HepG2 (cell line): ENCODE measurements around the gene RPL35. TPM values are rescaled to one million over a fixed set of nuclear protein-coding genes. Genes with fewer than 3 reads are reported as not detected.
A peak's percentile ranks its signal among the peaks of the same experiment; 100 is the strongest.

Experiments used
- FLYWCH1 ChIP-seq: sonication (generic); formaldehyde crosslinking; IDR thresholded peaks from 2 replicates; pipeline ENCODE4 v1.8.1; 2023; ENCODE audit warnings: mild to moderate bottlenecking, missing genetic modification reagents
- NR2F6 ChIP-seq, 2 experiments: IDR thresholded peaks; 2 replicates each; pipeline ENCODE4 v1.6.1; 2016; ENCODE audit warnings: antibody characterized with exemption in 1 of 2, mild to moderate bottlenecking in 1 of 2
- ZBTB7A ChIP-seq: sonication (generic); formaldehyde crosslinking; IDR thresholded peaks from 2 replicates; pipeline ENCODE4 v1.8.0; 2022; ENCODE audit warnings: mild to moderate bottlenecking, missing genetic modification reagents
- ZNF274 ChIP-seq: sonication (generic); formaldehyde crosslinking; IDR thresholded peaks from 2 replicates; pipeline ENCODE4 v1.5.1; 2020; ENCODE audit warnings: mild to moderate bottlenecking, missing genetic modification reagents
- ZNF616 ChIP-seq: sonication (generic); formaldehyde crosslinking; IDR thresholded peaks from 2 replicates; pipeline ENCODE4 v1.5.0; 2020; ENCODE audit warnings: low read depth, mild to moderate bottlenecking, missing genetic modification reagents
- ZNF839 ChIP-seq: sonication (generic); formaldehyde crosslinking; IDR thresholded peaks from 2 replicates; pipeline ENCODE4 v1.4.0; 2020; ENCODE audit warnings: missing genetic modification reagents, mild to moderate bottlenecking, borderline replicate concordance
- polyA plus RNA-seq, 8 experiments: library from polyadenylated mRNA; depleted of rRNA in 3 of 8; stranded (reverse) in 7 of 8; unstranded in 1 of 8; fragments of >200 nt; fragmentation: Illumina TruSeq in 4 of 8; extraction: Trizol in 4 of 8; gene quantifications; 2 replicates each; pipeline versions ENCODE4 v1.2.1 to v1.2.3, GENCODE V29; 2011 to 2016; ENCODE audit warnings: low read depth in 4 of 8, missing spikeins in 1 of 8, mixed read lengths in 1 of 8; ENCODE audit not compliant: insufficient read depth in 1 of 8
- total RNA-seq, 5 experiments: library from RNA; depleted of rRNA; stranded (reverse); fragments of >200 nt; fragmentation: Illumina TruSeq; extraction: Trizol; gene quantifications; 2 replicates each; pipeline ENCODE4 v1.2.3, GENCODE V29; 2016; ENCODE audit warnings: low read depth in 1 of 5
- TF ChIP-seq, protein P1 (sequence below): sonication (generic); formaldehyde crosslinking; IDR thresholded peaks from 2 replicates; pipeline ENCODE4 v1.5.1; 2020; ENCODE audit warnings: mild to moderate bottlenecking, missing genetic modification reagents, borderline replicate concordance
- TF ChIP-seq, protein P2 (sequence below): sonication (generic); formaldehyde crosslinking; IDR thresholded peaks from 2 replicates; pipeline ENCODE4 v1.5.0; 2020; ENCODE audit warnings: missing genetic modification reagents
- TF ChIP-seq, protein P3 (sequence below): sonication (generic); formaldehyde crosslinking; IDR thresholded peaks from 2 replicates; pipeline ENCODE4 v1.4.0; 2020; ENCODE audit warnings: missing genetic modification reagents, mild to moderate bottlenecking, borderline replicate concordance
- TF ChIP-seq, protein P4 (sequence below): sonication (generic); formaldehyde crosslinking; IDR thresholded peaks from 2 replicates; pipeline ENCODE4 v1.5.0; 2020; ENCODE audit warnings: mild to moderate bottlenecking, missing genetic modification reagents
- TF ChIP-seq, protein P5 (sequence below): sonication (generic); formaldehyde crosslinking; IDR thresholded peaks from 2 replicates; pipeline ENCODE4 v1.4.0; 2020; ENCODE audit warnings: missing genetic modification reagents
- TF ChIP-seq, protein P6 (sequence below): sonication (generic); formaldehyde crosslinking; IDR thresholded peaks from 2 replicates; pipeline ENCODE4 v1.9.0; 2021; ENCODE audit warnings: missing genetic modification reagents, borderline replicate concordance
- TF ChIP-seq, protein P7 (sequence below): IDR thresholded peaks from 2 replicates; pipeline ENCODE4 v1.6.1; 2012; ENCODE audit warnings: inconsistent platforms

The RPL35 gene
- total and polyA plus RNA-seq, 2 of the 13 experiments (the other 11 are each of a cell fraction or from before 2014, with no cell fraction given) = 2,153 to 2,935 TPM

DNA sequence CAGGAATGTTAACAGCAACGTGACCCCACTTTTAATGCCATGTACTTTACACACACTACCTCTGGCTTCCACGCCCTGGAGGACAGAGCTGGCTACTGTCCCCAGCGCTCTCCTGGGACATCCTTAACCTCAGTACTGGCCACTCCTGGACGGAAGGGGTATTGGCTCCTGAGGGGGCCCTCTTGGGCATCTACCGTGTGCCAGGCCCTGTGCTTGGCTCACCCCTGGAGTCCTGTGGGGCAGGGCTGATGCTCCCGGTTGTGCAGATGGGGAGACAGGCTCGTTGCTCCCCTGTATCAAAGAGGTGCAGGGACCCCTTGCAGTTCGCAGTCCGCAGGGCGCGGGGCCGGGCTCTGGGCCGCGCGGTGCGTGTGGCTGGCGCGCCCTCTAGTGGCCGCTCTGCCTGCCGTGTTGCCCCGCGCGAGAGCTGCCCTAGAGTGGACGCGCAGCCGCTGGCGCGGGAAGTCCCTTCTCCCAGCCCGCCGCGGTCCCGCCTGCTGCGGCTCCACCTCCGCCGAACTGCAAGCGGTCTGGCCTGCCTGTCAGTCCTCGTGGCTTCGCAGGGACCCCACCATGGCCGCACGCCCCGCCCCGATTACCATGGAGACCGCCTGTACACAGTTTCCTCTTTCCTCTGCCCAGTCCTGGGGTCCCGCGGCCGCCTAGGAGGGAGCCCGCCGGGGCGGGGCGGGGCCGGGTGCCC lies 8.8 kb downstream of the RPL35 start, which contains the start of gene WDR38 (continued):
- TF ChIP-seq, protein P1, sequence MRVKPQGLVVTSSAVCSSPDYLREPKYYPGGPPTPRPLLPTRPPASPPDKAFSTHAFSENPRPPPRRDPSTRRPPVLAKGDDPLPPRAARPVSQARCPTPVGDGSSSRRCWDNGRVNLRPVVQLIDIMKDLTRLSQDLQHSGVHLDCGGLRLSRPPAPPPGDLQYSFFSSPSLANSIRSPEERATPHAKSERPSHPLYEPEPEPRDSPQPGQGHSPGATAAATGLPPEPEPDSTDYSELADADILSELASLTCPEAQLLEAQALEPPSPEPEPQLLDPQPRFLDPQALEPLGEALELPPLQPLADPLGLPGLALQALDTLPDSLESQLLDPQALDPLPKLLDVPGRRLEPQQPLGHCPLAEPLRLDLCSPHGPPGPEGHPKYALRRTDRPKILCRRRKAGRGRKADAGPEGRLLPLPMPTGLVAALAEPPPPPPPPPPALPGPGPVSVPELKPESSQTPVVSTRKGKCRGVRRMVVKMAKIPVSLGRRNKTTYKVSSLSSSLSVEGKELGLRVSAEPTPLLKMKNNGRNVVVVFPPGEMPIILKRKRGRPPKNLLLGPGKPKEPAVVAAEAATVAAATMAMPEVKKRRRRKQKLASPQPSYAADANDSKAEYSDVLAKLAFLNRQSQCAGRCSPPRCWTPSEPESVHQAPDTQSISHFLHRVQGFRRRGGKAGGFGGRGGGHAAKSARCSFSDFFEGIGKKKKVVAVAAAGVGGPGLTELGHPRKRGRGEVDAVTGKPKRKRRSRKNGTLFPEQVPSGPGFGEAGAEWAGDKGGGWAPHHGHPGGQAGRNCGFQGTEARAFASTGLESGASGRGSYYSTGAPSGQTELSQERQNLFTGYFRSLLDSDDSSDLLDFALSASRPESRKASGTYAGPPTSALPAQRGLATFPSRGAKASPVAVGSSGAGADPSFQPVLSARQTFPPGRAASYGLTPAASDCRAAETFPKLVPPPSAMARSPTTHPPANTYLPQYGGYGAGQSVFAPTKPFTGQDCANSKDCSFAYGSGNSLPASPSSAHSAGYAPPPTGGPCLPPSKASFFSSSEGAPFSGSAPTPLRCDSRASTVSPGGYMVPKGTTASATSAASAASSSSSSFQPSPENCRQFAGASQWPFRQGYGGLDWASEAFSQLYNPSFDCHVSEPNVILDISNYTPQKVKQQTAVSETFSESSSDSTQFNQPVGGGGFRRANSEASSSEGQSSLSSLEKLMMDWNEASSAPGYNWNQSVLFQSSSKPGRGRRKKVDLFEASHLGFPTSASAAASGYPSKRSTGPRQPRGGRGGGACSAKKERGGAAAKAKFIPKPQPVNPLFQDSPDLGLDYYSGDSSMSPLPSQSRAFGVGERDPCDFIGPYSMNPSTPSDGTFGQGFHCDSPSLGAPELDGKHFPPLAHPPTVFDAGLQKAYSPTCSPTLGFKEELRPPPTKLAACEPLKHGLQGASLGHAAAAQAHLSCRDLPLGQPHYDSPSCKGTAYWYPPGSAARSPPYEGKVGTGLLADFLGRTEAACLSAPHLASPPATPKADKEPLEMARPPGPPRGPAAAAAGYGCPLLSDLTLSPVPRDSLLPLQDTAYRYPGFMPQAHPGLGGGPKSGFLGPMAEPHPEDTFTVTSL (CRISPR knock-in tag) = no peak
- TF ChIP-seq, protein P2, sequence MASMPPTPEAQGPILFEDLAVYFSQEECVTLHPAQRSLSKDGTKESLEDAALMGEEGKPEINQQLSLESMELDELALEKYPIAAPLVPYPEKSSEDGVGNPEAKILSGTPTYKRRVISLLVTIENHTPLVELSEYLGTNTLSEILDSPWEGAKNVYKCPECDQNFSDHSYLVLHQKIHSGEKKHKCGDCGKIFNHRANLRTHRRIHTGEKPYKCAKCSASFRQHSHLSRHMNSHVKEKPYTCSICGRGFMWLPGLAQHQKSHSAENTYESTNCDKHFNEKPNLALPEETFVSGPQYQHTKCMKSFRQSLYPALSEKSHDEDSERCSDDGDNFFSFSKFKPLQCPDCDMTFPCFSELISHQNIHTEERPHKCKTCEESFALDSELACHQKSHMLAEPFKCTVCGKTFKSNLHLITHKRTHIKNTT (CRISPR knock-in tag) = no peak
- TF ChIP-seq, protein P3, sequence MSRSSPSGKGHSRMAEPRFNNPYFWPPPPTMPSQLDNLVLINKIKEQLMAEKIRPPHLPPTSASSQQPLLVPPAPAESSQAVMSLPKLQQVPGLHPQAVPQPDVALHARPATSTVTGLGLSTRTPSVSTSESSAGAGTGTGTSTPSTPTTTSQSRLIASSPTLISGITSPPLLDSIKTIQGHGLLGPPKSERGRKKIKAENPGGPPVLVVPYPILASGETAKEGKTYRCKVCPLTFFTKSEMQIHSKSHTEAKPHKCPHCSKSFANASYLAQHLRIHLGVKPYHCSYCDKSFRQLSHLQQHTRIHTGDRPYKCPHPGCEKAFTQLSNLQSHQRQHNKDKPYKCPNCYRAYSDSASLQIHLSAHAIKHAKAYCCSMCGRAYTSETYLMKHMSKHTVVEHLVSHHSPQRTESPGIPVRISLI = no peak
- TF ChIP-seq FLYWCH1 (no peak), ZNF274 (0 out of 2 replicates have a peak, but pooled peaks have one; percentile 14), ZNF839 (CRISPR knock-in tag) (no peak), ZNF616 (CRISPR knock-in tag) (no peak), ZBTB7A (CRISPR knock-in tag) (no peak), NR2F6 (IDR thresholded peaks at IDR 0.05) (no peak), NR2F6 (CRISPR knock-in tag; IDR thresholded peaks at IDR 0.05) (no peak)
- TF ChIP-seq, protein P4, sequence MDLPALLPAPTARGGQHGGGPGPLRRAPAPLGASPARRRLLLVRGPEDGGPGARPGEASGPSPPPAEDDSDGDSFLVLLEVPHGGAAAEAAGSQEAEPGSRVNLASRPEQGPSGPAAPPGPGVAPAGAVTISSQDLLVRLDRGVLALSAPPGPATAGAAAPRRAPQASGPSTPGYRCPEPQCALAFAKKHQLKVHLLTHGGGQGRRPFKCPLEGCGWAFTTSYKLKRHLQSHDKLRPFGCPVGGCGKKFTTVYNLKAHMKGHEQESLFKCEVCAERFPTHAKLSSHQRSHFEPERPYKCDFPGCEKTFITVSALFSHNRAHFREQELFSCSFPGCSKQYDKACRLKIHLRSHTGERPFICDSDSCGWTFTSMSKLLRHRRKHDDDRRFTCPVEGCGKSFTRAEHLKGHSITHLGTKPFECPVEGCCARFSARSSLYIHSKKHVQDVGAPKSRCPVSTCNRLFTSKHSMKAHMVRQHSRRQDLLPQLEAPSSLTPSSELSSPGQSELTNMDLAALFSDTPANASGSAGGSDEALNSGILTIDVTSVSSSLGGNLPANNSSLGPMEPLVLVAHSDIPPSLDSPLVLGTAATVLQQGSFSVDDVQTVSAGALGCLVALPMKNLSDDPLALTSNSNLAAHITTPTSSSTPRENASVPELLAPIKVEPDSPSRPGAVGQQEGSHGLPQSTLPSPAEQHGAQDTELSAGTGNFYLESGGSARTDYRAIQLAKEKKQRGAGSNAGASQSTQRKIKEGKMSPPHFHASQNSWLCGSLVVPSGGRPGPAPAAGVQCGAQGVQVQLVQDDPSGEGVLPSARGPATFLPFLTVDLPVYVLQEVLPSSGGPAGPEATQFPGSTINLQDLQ (CRISPR knock-in tag) = no peak
- TF ChIP-seq, protein P5, sequence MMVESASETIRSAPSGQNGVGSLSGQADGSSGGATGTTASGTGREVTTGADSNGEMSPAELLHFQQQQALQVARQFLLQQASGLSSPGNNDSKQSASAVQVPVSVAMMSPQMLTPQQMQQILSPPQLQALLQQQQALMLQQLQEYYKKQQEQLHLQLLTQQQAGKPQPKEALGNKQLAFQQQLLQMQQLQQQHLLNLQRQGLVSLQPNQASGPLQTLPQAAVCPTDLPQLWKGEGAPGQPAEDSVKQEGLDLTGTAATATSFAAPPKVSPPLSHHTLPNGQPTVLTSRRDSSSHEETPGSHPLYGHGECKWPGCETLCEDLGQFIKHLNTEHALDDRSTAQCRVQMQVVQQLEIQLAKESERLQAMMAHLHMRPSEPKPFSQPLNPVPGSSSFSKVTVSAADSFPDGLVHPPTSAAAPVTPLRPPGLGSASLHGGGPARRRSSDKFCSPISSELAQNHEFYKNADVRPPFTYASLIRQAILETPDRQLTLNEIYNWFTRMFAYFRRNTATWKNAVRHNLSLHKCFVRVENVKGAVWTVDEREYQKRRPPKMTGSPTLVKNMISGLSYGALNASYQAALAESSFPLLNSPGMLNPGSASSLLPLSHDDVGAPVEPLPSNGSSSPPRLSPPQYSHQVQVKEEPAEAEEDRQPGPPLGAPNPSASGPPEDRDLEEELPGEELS (CRISPR knock-in tag) = no peak
- TF ChIP-seq, protein P6, sequence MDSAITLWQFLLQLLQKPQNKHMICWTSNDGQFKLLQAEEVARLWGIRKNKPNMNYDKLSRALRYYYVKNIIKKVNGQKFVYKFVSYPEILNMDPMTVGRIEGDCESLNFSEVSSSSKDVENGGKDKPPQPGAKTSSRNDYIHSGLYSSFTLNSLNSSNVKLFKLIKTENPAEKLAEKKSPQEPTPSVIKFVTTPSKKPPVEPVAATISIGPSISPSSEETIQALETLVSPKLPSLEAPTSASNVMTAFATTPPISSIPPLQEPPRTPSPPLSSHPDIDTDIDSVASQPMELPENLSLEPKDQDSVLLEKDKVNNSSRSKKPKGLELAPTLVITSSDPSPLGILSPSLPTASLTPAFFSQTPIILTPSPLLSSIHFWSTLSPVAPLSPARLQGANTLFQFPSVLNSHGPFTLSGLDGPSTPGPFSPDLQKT (CRISPR knock-in tag) = no peak
- TF ChIP-seq, protein P7, sequence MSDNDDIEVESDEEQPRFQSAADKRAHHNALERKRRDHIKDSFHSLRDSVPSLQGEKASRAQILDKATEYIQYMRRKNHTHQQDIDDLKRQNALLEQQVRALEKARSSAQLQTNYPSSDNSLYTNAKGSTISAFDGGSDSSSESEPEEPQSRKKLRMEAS = peak; percentile 74
